ENCODE results near the gene MGA.

GRCh38 chr15:41780727-41781126, 120.5 kb downstream of the MGA start:
- TF ChIP-seq CTCF (IDR thresholded peaks at IDR 0.05) (no peak), POLR2A (IDR thresholded peaks at IDR 0.05) (no peak)
